ENCODE measurements around the gene ZDHHC17. TPM values are rescaled to one million over a fixed set of nuclear protein-coding genes. Genes with fewer than 3 reads are reported as not detected.

ZDHHC17 gene
- total RNA-seq, 6 experiments from 2014 or later, result 7.7 to 12.2 (median 9.5) TPM

- no peaks in the 10 kb centered on the region for H3K27me3 ChIP-seq
- TF ChIP-seq CTCF (IDR thresholded peaks at IDR 0.05) (no peak), POLR2A (IDR thresholded peaks at IDR 0.05) (no peak)
- no peak overlapping the region for H3K27ac ChIP-seq
- no peak overlapping the region for H3K4me3 ChIP-seq
- intact Hi-C loops (cut with DNase I), result no loop called here
- H3K4me1 ChIP-seq, result peaks cover 0 to 8% (median 0%) of the 10 kb centered on the region in 4 donors
- ATAC-seq (no peak), DNase-seq (no peak)
- no peaks in the 10 kb centered on the region for H3K9me3 ChIP-seq
- 86% methylated on average over 6 of the region's 7 CpGs for WGBS (ENCODE audit: insufficient coverage, low coverage, low lambda C conversion rate, missing lambda C conversion rate)
- no peaks in the 10 kb centered on the region for H3K36me3 ChIP-seq
Observed at GRCh38 chr12:76880519-76881023, 116.7 kb downstream of the ZDHHC17 start.

GRCh38 chr12:76881142-76881541 is 117.2 kb downstream of the ZDHHC17 start:
- Histone ChIP-seq H3K27me3 (no peaks in the 10 kb centered on the region), H3K36me3 (no peaks in the 10 kb centered on the region), H3K9me3 (no peaks in the 10 kb centered on the region), H3K4me1 (peaks cover 0 to 8% (median 0%) of the 10 kb centered on the region in 4 donors), H3K4me3 (no peak overlapping the region), H3K27ac (no peak overlapping the region)
- DNase-seq, result no peak
- no peak for TF ChIP-seq POLR2A (IDR thresholded peaks at IDR 0.05)
- TF ChIP-seq CTCF (IDR thresholded peaks at IDR 0.05), result no peak
- intact Hi-C loops (cut with DNase I), result no loop called here
- ATAC-seq, result no peak

GRCh38 chr12:76882367-76882766 is 118.5 kb downstream of the ZDHHC17 start:
- 38% methylated on average over 1 of the region's 1 CpG for WGBS (ENCODE audit: insufficient coverage, low coverage, low lambda C conversion rate, missing lambda C conversion rate)
- no peak for ATAC-seq
- intact Hi-C loops (cut with DNase I), result no loop called here

GRCh38 chr12:76883151-76883550 is 119.2 kb downstream of the ZDHHC17 start:
- no peaks in the 10 kb centered on the region for H3K4me1 ChIP-seq
- H3K4me3 ChIP-seq, result no peak overlapping the region
- intact Hi-C loops (cut with DNase I), result no loop called here
- 72% methylated on average over 6 of the region's 6 CpGs for WGBS (ENCODE audit: insufficient coverage, low coverage, low lambda C conversion rate, missing lambda C conversion rate)
- no peaks in the 10 kb centered on the region for H3K36me3 ChIP-seq
- H3K27me3 ChIP-seq, result no peaks in the 10 kb centered on the region
- H3K9me3 ChIP-seq, result no peaks in the 10 kb centered on the region
- no peak for TF ChIP-seq POLR2A (IDR thresholded peaks at IDR 0.05)
- no peak for TF ChIP-seq CTCF (IDR thresholded peaks at IDR 0.05)
- DNase-seq (no peak), ATAC-seq (no peak)
- no peak overlapping the region for H3K27ac ChIP-seq

More at GRCh38 chr12:76882367-76882766, 118.5 kb downstream of the ZDHHC17 start:
- DNase-seq, result no peak
- peaks cover 0 to 3% (median 0%) of the 10 kb centered on the region in 4 donors for H3K4me1 ChIP-seq
- H3K27me3 ChIP-seq, result no peaks in the 10 kb centered on the region
- no peaks in the 10 kb centered on the region for H3K36me3 ChIP-seq
- TF ChIP-seq CTCF (IDR thresholded peaks at IDR 0.05) (no peak), POLR2A (IDR thresholded peaks at IDR 0.05) (no peak)
- no peak overlapping the region for H3K27ac ChIP-seq
- H3K4me3 ChIP-seq, result no peak overlapping the region
- no peaks in the 10 kb centered on the region for H3K9me3 ChIP-seq

GRCh38 chr12:76883811-76884210 is 119.9 kb downstream of the ZDHHC17 start:
- TF ChIP-seq CTCF (IDR thresholded peaks at IDR 0.05) (no peak), POLR2A (IDR thresholded peaks at IDR 0.05) (no peak)
- Histone ChIP-seq H3K27ac (no peak overlapping the region), H3K4me3 (no peak overlapping the region), H3K27me3 (no peaks in the 10 kb centered on the region), H3K9me3 (no peaks in the 10 kb centered on the region), H3K36me3 (no peaks in the 10 kb centered on the region), H3K4me1 (no peaks in the 10 kb centered on the region)
- intact Hi-C loops (cut with DNase I), result no loop called here
- DNase-seq (no peak), ATAC-seq (no peak)
- WGBS (ENCODE audit: insufficient coverage, low coverage, low lambda C conversion rate, missing lambda C conversion rate), result 79% methylated on average over 2 of the region's 2 CpGs
